WTC11 (cell line): ENCODE measurements around the gene KRTAP12-4.

Experiments used
- ATF1 ChIP-seq: sonication (generic); formaldehyde crosslinking; IDR thresholded peaks from 2 replicates; pipeline ENCODE4 v1.8.1; 2023; ENCODE audit warnings: mild to moderate bottlenecking, moderate library complexity, missing genetic modification reagents
- CBFB ChIP-seq: sonication (generic); formaldehyde crosslinking; IDR thresholded peaks from 2 replicates; pipeline ENCODE4 v1.8.1; 2022; ENCODE audit warnings: mild to moderate bottlenecking, low read depth, missing genetic modification reagents
- CTCF ChIP-seq: fragments of 200-600 bp; IDR thresholded peaks from 2 replicates; pipeline ENCODE4 v1.8.0; 2022; ENCODE audit warnings: antibody characterized with exemption
- E2F4 ChIP-seq: sonication (generic); formaldehyde crosslinking; IDR thresholded peaks from 2 replicates; pipeline ENCODE4 v1.8.1; 2022; ENCODE audit warnings: low read depth, mild to moderate bottlenecking, moderate library complexity, missing genetic modification reagents, borderline replicate concordance
- ESRRA ChIP-seq: sonication (generic); formaldehyde crosslinking; IDR thresholded peaks from 2 replicates; pipeline ENCODE4 v1.8.1; 2022; ENCODE audit warnings: mild to moderate bottlenecking, missing genetic modification reagents, borderline replicate concordance
- IRF2 ChIP-seq: sonication (generic); formaldehyde crosslinking; IDR thresholded peaks from 2 replicates; pipeline ENCODE4 v1.8.0; 2022; ENCODE audit warnings: low read depth, missing genetic modification reagents, borderline replicate concordance
- MAX ChIP-seq: sonication (generic); formaldehyde crosslinking; IDR thresholded peaks from 2 replicates; pipeline ENCODE4 v1.8.0; 2022; ENCODE audit warnings: mild to moderate bottlenecking, missing genetic modification reagents
- NFE2L1 ChIP-seq: sonication (generic); formaldehyde crosslinking; IDR thresholded peaks from 2 replicates; pipeline ENCODE4 v1.8.1; 2023; ENCODE audit warnings: missing genetic modification reagents
- PRDM15 ChIP-seq: sonication (generic); formaldehyde crosslinking; IDR thresholded peaks from 2 replicates; pipeline ENCODE4 v1.8.0; 2022; ENCODE audit warnings: missing genetic modification reagents
- SP1 ChIP-seq: sonication (generic); formaldehyde crosslinking; conservative IDR thresholded peaks from 2 replicates; pipeline ENCODE4 v1.8.1; 2022; ENCODE audit warnings: missing genetic modification reagents
- ZNF263 ChIP-seq: sonication (generic); formaldehyde crosslinking; IDR thresholded peaks from 2 replicates; pipeline ENCODE4 v1.8.1; 2022; ENCODE audit warnings: low read depth, mild to moderate bottlenecking, moderate library complexity, missing genetic modification reagents

GRCh38 chr21:44612029-44612486 lies 42.4 kb downstream of the KRTAP12-4 start, which contains the start of gene KRTAP10-8:
- TF ChIP-seq ESRRA (CRISPR knock-in tag) = no peak
- TF ChIP-seq CBFB (CRISPR knock-in tag) = no peak
- TF ChIP-seq CTCF = no peak
- no peak for TF ChIP-seq ATF1 (CRISPR knock-in tag)
- no peak for TF ChIP-seq SP1 (CRISPR knock-in tag)
- TF ChIP-seq MAX = no peak
- TF ChIP-seq IRF2 (CRISPR knock-in tag) = no peak
- TF ChIP-seq NFE2L1 (CRISPR knock-in tag) = no peak
- no peak for TF ChIP-seq ZNF263 (CRISPR knock-in tag)
- no peak for TF ChIP-seq E2F4 (CRISPR knock-in tag)
- no peak for TF ChIP-seq PRDM15 (CRISPR knock-in tag)
